ENCODE data around the gene ARHGEF6.

The ARHGEF6 gene

GRCh38 chrX:136733613-136734012, 47.1 kb downstream of the ARHGEF6 start:
- H3K27me3 ChIP-seq (ENCODE audit: control insufficient read depth, low read length) = no peaks in the 10 kb centered on the region
- no peaks in the 10 kb centered on the region for H3K9me3 ChIP-seq (ENCODE audit: control insufficient read depth, insufficient read depth, low read length)
- peaks cover 23% of the 10 kb centered on the region for H3K4me1 ChIP-seq (ENCODE audit: control insufficient read depth, low read length)
- no peaks in the 10 kb centered on the region for H3F3A ChIP-seq (ENCODE audit: control insufficient read depth, insufficient read depth)
- H3K9me2 ChIP-seq (replicated peaks; ENCODE audit: control insufficient read depth, low read length) = no peaks in the 10 kb centered on the region
- H3K79me2 ChIP-seq (ENCODE audit: control insufficient read depth, low read length) = no peaks in the 10 kb centered on the region
- H4K20me1 ChIP-seq (ENCODE audit: control insufficient read depth, insufficient read depth, low read depth, low read length) = no peaks in the 10 kb centered on the region
- no peak overlapping the region for H3K27ac ChIP-seq (ENCODE audit: low read depth, low read length)
- no peak overlapping the region for H3K4me2 ChIP-seq (ENCODE audit: low read length)
- H3K36me3 ChIP-seq (ENCODE audit: control insufficient read depth, low read length) = peaks cover 16% of the 10 kb centered on the region
- no peak overlapping the region for H3K4me3 ChIP-seq (ENCODE audit: low read length)
- no peak for TF ChIP-seq CTCF (IDR thresholded peaks at IDR 0.05; ENCODE audit: low read depth, low read length, poor library complexity, severe bottlenecking)

- Histone ChIP-seq H3K27ac (ENCODE audit: low read depth, low read length) (no peak overlapping the region), H3K9me2 (replicated peaks; ENCODE audit: control insufficient read depth, low read length) (no peaks in the 10 kb centered on the region), H3K4me2 (ENCODE audit: low read length) (no peak overlapping the region), H3K9me3 (ENCODE audit: control insufficient read depth, insufficient read depth, low read length) (no peaks in the 10 kb centered on the region), H3K36me3 (ENCODE audit: control insufficient read depth, low read length) (peaks cover 16% of the 10 kb centered on the region), H3K4me1 (ENCODE audit: control insufficient read depth, low read length) (peaks cover 36% of the 10 kb centered on the region), H3K4me3 (ENCODE audit: low read length) (no peak overlapping the region), H3F3A (ENCODE audit: control insufficient read depth, insufficient read depth) (no peaks in the 10 kb centered on the region), H4K20me1 (ENCODE audit: control insufficient read depth, insufficient read depth, low read depth, low read length) (no peaks in the 10 kb centered on the region), H3K27me3 (ENCODE audit: control insufficient read depth, low read length) (no peaks in the 10 kb centered on the region), H3K79me2 (ENCODE audit: control insufficient read depth, low read length) (no peaks in the 10 kb centered on the region)
- no peak for TF ChIP-seq CTCF (IDR thresholded peaks at IDR 0.05; ENCODE audit: low read depth, low read length, poor library complexity, severe bottlenecking)
- TF ChIP-seq EZH2phosphoT487 (IDR thresholded peaks at IDR 0.05; ENCODE audit: borderline replicate concordance, low read length) = no peak
Measured at GRCh38 chrX:136731798-136732197, 48.9 kb downstream of the ARHGEF6 start.

GRCh38 chrX:136731207-136731782, 49.4 kb downstream of the ARHGEF6 start:
- no peak overlapping the region for H3K4me2 ChIP-seq (ENCODE audit: low read length)
- H3K79me2 ChIP-seq (ENCODE audit: control insufficient read depth, low read length) = no peaks in the 10 kb centered on the region
- H3K36me3 ChIP-seq (ENCODE audit: control insufficient read depth, low read length) = peaks cover 16% of the 10 kb centered on the region
- H3K27ac ChIP-seq (ENCODE audit: low read depth, low read length) = no peak overlapping the region
- H3K9me2 ChIP-seq (replicated peaks; ENCODE audit: control insufficient read depth, low read length) = no peaks in the 10 kb centered on the region
- no peak overlapping the region for H3K4me3 ChIP-seq (ENCODE audit: low read length)
- no peaks in the 10 kb centered on the region for H3K9me3 ChIP-seq (ENCODE audit: control insufficient read depth, insufficient read depth, low read length)
- no peaks in the 10 kb centered on the region for H4K20me1 ChIP-seq (ENCODE audit: control insufficient read depth, insufficient read depth, low read depth, low read length)
- no peaks in the 10 kb centered on the region for H3F3A ChIP-seq (ENCODE audit: control insufficient read depth, insufficient read depth)
- H3K27me3 ChIP-seq (ENCODE audit: control insufficient read depth, low read length) = no peaks in the 10 kb centered on the region
- TF ChIP-seq EZH2phosphoT487 (IDR thresholded peaks at IDR 0.05; ENCODE audit: borderline replicate concordance, low read length) (no peak), CTCF (IDR thresholded peaks at IDR 0.05; ENCODE audit: low read depth, low read length, poor library complexity, severe bottlenecking) (no peak)
- peaks cover 33% of the 10 kb centered on the region for H3K4me1 ChIP-seq (ENCODE audit: control insufficient read depth, low read length)
